Activated T-helper 1 cell treated with anti-CD3 and anti-CD28 coated beads, Interleukin-12 subunit alpha, Interleukin-12 subunit beta, Interleukin-2, Interleukin-4 antibody, amounts not matched to agents 30 ng/mL and 10 ng/mL and 1 ng/mL, durations not matched to agents 14 hours and 24 hours and 36 hours (primary cell): Measurements from ENCODE around the gene TOR3A. TPM values are rescaled to one million over a fixed set of nuclear protein-coding genes. Genes with fewer than 3 reads are reported as not detected.
A peak's percentile ranks its signal among the peaks of the same experiment; 100 is the strongest.

ENCODE experiments used
- DNase-seq: peaks from one replicate; pipeline ENCODE4 v3.0.0; 2021; ENCODE audit warnings: low spot score
- H3K27ac Mint-ChIP-seq: one replicate; pipeline ENCODE4 v1.8.0; 2021; ENCODE audit warnings: mild to moderate bottlenecking, mixed read lengths
- H3K27me3 Mint-ChIP-seq: one replicate; pipeline ENCODE4 v1.8.0; 2022; ENCODE audit warnings: mild to moderate bottlenecking, moderate library complexity, mixed read lengths; ENCODE audit not compliant: insufficient read depth
- H3K36me3 Mint-ChIP-seq: one replicate; pipeline ENCODE4 v1.8.0; 2021; ENCODE audit warnings: low read depth, mixed read lengths
- H3K4me1 Mint-ChIP-seq: one replicate; pipeline ENCODE4 v1.8.0; 2021; ENCODE audit warnings: low read depth, mixed read lengths
- H3K4me3 Mint-ChIP-seq: one replicate; pipeline ENCODE4 v1.8.0; 2021; ENCODE audit warnings: mild to moderate bottlenecking, moderate library complexity, mixed read lengths
- H3K9me3 Mint-ChIP-seq: one replicate; pipeline ENCODE4 v1.8.0; 2021; ENCODE audit warnings: mixed read lengths
- intact Hi-C: fragments of 100-400 bp; cut with micrococcal nuclease; formaldehyde crosslinking; loops from one replicate; pipeline ENCODE4 v1.15.1; 2024
- total RNA-seq: library from RNA; stranded (reverse); gene quantifications from 2 replicates; pipeline ENCODE4 v1.2.3, GENCODE V29; 2022

TOR3A gene
- total RNA-seq, 1 donor from 2014 or later: 41.3 TPM

- Mint-ChIP-seq H3K4me1 (peaks cover 39% of the 10 kb centered on the region), H3K36me3 (peaks cover 9% of the 10 kb centered on the region), H3K4me3 (peak overlapping the region; percentile 99), H3K27ac (peak overlapping the region; percentile 99), H3K27me3 (no peaks in the 10 kb centered on the region), H3K9me3 (no peaks in the 10 kb centered on the region)
- intact Hi-C loops: loop anchor here (2.0 to 10.0 kb wide), 3 partner anchors 308 to 540 kb away; partner anchors contain the start of gene RALGPS2
- peak; percentile 20 for DNase-seq
Observed at GRCh38 chr1:179082999-179083335, 1.1 kb downstream of the TOR3A start.

DNA sequence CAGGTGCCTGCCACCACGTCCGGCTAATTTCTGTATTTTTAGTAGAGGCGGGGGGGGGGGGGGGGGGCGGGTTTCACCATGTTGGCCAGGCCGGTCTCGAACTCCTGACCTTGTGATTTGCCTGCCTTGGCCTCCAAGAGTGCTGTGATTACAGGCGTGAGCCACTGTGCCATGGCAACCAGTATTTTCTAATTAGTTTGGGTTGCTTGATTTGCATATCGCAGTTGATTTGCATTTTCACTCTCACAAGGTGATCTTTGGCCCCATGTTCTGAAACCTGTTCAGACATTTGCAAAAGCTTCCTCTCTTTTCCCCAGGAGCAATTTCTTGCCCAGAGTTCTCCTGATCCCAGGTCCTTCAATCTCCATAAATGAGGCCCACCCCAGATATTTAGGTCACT is 1.7 kb downstream of the TOR3A start:
- intact Hi-C loops: loop anchor here (2.0 to 10.0 kb wide), 3 partner anchors 309 to 541 kb away; partner anchors contain the start of gene RALGPS2
- Mint-ChIP-seq H3K4me3 (peak overlapping the region; percentile 99), H3K4me1 (peaks cover 39% of the 10 kb centered on the region), H3K36me3 (peaks cover 10% of the 10 kb centered on the region), H3K27me3 (no peaks in the 10 kb centered on the region), H3K9me3 (no peaks in the 10 kb centered on the region), H3K27ac (peak overlapping the region; percentile 99)
- no peak for DNase-seq

- Mint-ChIP-seq H3K9me3 (no peaks in the 10 kb centered on the region), H3K27me3 (no peaks in the 10 kb centered on the region), H3K27ac (no peak overlapping the region), H3K4me3 (no peak overlapping the region), H3K4me1 (peaks cover 18% of the 10 kb centered on the region), H3K36me3 (peaks cover 21% of the 10 kb centered on the region)
- intact Hi-C loops: loop anchor here (10.0 kb wide), 1 partner anchor 313 kb away; no protein-coding TSS in a partner anchor
- DNase-seq: no peak
Observed at GRCh38 chr1:179087665-179088064, 5.8 kb downstream of the TOR3A start.

DNA sequence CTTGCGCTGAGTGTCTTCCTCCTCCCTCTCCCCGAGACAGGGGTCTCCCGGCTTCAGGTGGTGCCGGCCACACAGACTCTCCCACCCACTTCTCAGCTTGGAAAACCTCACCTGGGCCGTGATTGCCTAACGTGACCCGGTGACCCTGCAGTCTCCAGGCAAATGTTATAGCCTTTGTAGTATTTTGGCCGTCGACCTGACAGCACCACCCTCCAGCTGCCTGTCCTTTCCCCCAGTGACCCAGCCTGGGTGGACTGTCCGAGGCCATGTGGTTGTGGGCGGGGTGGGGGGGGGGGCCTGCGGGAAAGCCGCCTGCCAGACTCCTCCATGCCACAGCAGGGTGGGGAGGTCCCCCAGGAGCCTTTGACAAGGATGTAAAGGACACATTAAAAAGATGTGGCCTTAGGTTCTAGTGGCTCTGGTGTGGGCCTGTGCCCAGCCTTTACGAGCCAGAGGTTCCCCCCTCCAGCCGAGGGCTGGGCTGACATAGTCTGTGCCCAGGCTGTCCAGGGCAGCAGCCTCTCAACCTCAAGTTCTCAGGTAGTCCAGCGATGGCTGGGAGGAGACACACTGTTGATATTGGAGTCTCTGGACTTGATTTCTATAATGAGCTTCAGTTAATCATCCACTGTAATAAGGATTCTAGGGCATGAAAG is 8.1 kb downstream of the TOR3A start:
- Mint-ChIP-seq H3K4me3 (no peak overlapping the region), H3K27me3 (no peaks in the 10 kb centered on the region), H3K27ac (no peak overlapping the region), H3K36me3 (peaks cover 35% of the 10 kb centered on the region), H3K9me3 (no peaks in the 10 kb centered on the region), H3K4me1 (peaks cover 4% of the 10 kb centered on the region)
- intact Hi-C loops: loop anchor here (10.0 kb wide), 1 partner anchor 315 kb away; no protein-coding TSS in a partner anchor
- DNase-seq: no peak

- Mint-ChIP-seq H3K27ac (no peak overlapping the region), H3K4me3 (no peak overlapping the region), H3K4me1 (peaks cover 4% of the 10 kb centered on the region), H3K9me3 (no peaks in the 10 kb centered on the region), H3K36me3 (peaks cover 33% of the 10 kb centered on the region), H3K27me3 (no peaks in the 10 kb centered on the region)
- intact Hi-C loops: no loop called here
- no peak for DNase-seq
Observed at GRCh38 chr1:179090522-179090921, 8.7 kb downstream of the TOR3A start.

DNA sequence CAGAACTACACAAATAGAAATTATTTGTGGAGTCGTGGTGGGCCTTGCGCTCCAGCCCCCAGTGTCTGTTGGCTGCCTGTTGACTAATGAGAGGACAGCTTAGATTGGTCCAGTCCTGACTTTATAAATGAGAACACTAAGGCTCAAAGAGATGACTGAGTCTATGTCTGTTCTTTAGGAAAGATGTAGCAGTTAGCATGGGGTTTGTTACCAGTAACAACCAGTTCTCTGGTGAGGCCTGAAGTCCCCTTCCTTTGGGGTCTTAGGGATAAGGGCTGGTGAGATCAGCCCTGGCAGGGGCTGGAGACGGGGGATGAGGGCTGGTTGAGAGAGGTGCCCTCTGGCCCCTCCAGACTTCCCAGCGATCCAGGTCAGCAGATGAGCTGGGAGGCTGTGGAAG is 9.1 kb downstream of the TOR3A start:
- Mint-ChIP-seq H3K36me3 (peaks cover 32% of the 10 kb centered on the region), H3K27ac (no peak overlapping the region)

DNA sequence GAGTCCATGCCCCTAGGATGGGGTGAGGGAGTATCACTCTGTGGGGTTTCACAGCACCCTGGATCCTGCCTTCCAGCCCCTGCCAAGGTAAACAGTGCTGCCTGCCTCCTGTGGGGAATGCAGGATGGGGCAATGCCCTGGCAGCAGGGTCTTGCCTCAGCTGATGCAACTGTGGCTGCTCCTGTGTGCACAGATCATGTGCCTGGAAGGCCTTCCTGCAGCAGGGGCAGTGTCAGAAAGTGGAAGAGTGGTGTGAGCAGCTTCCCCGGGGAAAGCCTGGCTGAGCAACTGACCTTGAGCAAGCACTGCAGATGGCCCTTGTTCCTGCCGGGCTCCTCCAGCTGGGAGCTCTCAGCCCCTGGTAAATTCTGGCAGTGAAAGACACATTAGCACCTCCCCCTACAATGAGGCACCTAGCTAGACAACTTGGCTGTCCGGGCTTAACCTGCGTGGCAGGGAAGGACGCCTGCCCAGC is 9.9 kb downstream of the TOR3A start:
- Mint-ChIP-seq H3K9me3 (no peaks in the 10 kb centered on the region), H3K27ac (no peak overlapping the region), H3K4me3 (no peak overlapping the region), H3K36me3 (peaks cover 33% of the 10 kb centered on the region), H3K27me3 (no peaks in the 10 kb centered on the region), H3K4me1 (peaks cover 2% of the 10 kb centered on the region)
- DNase-seq: no peak
- intact Hi-C loops: no loop called here

More for the DNA sequence above, 9.1 kb downstream of the TOR3A start:
- no peaks in the 10 kb centered on the region for H3K9me3 Mint-ChIP-seq
- no peak for DNase-seq
- intact Hi-C loops: no loop called here
- no peak overlapping the region for H3K4me3 Mint-ChIP-seq
- H3K4me1 Mint-ChIP-seq: peaks cover 4% of the 10 kb centered on the region
- H3K27me3 Mint-ChIP-seq: no peaks in the 10 kb centered on the region

GRCh38 chr1:179092896-179093461 is 11.1 kb downstream of the TOR3A start:
- Mint-ChIP-seq H3K4me3 (no peak overlapping the region), H3K36me3 (peaks cover 37% of the 10 kb centered on the region), H3K27me3 (no peaks in the 10 kb centered on the region), H3K27ac (peak overlapping the region; percentile 5), H3K4me1 (no peaks in the 10 kb centered on the region), H3K9me3 (no peaks in the 10 kb centered on the region)
- intact Hi-C loops: no loop called here
- DNase-seq: no peak

GRCh38 chr1:179094818-179095217 is 12.9 kb downstream of the TOR3A start:
- Mint-ChIP-seq H3K27ac (no peak overlapping the region), H3K36me3 (peaks cover 33% of the 10 kb centered on the region), H3K9me3 (no peaks in the 10 kb centered on the region), H3K4me1 (no peaks in the 10 kb centered on the region), H3K4me3 (no peak overlapping the region), H3K27me3 (no peaks in the 10 kb centered on the region)
- intact Hi-C loops: no loop called here
- no peak for DNase-seq

DNA sequence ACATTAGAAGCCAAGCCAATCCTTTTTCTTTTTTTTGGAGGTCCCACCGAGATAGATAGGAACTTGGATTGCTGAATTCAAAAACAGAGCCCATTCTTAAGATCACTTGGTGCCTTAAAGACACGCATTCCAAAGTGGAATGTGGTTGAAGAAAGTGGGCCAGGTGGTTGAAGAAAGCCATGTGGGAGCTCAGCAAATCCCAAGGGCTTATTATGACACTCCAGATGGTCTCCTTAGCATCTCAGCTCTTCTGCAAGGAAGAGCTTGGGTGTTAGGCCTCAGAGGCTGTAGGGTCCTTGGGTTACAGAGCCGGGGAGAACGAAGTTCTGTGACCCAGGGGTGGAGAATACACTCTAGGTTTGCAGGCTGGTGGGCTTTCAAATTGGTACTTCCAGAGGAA is 13.5 kb downstream of the TOR3A start:
- H3K27ac Mint-ChIP-seq: no peak overlapping the region
- peaks cover 35% of the 10 kb centered on the region for H3K36me3 Mint-ChIP-seq
- no peaks in the 10 kb centered on the region for H3K27me3 Mint-ChIP-seq
- no peak for DNase-seq
- no peaks in the 10 kb centered on the region for H3K9me3 Mint-ChIP-seq
- H3K4me1 Mint-ChIP-seq: no peaks in the 10 kb centered on the region
- H3K4me3 Mint-ChIP-seq: no peak overlapping the region
- intact Hi-C loops: no loop called here

GRCh38 chr1:179095924-179096323 is 14.1 kb downstream of the TOR3A start:
- peaks cover 35% of the 10 kb centered on the region for H3K36me3 Mint-ChIP-seq
- H3K4me3 Mint-ChIP-seq: no peak overlapping the region
- no peak for DNase-seq
- intact Hi-C loops: no loop called here
- no peaks in the 10 kb centered on the region for H3K9me3 Mint-ChIP-seq
- no peaks in the 10 kb centered on the region for H3K27me3 Mint-ChIP-seq
- no peaks in the 10 kb centered on the region for H3K4me1 Mint-ChIP-seq
- H3K27ac Mint-ChIP-seq: no peak overlapping the region

DNA sequence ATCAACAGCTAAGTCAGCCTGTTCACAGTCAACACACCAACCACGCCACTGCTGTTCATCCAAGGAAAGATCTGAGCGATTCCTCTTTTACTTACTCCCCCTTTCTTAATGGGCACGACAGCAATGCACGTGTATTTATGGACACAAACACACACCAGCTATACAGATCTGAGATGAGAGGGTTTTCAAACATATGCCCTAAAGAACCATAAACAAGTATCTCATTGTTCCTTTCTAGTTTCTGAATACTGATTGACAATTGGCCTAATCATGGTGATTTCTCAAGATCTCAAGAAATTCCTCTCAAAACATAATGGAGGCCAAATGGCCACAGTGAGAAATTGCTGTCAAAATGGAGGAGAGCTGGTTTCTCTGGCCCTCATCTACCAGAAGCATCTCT is 18.0 kb downstream of the TOR3A start:
- no peak overlapping the region for H3K4me3 Mint-ChIP-seq
- intact Hi-C loops: no loop called here
- no peak for DNase-seq
- H3K36me3 Mint-ChIP-seq: peaks cover 18% of the 10 kb centered on the region
- H3K27ac Mint-ChIP-seq: no peak overlapping the region
- H3K9me3 Mint-ChIP-seq: no peaks in the 10 kb centered on the region
- H3K27me3 Mint-ChIP-seq: no peaks in the 10 kb centered on the region
- no peaks in the 10 kb centered on the region for H3K4me1 Mint-ChIP-seq

- H3K27ac Mint-ChIP-seq: no peak overlapping the region
- H3K4me3 Mint-ChIP-seq: no peak overlapping the region
- intact Hi-C loops: no loop called here
- DNase-seq: no peak
- H3K9me3 Mint-ChIP-seq: no peaks in the 10 kb centered on the region
- H3K36me3 Mint-ChIP-seq: peaks cover 13% of the 10 kb centered on the region
- no peaks in the 10 kb centered on the region for H3K27me3 Mint-ChIP-seq
- H3K4me1 Mint-ChIP-seq: no peaks in the 10 kb centered on the region
Observed at GRCh38 chr1:179101566-179101965, 19.7 kb downstream of the TOR3A start.
